DND-41 (cell line): ENCODE results near the gene BRSK2.

Experiments used
- ATAC-seq: fragments of 200-7000 bp; cut with Tn5 transposase; 3 replicates; pipeline ENCODE4 v1.9.1; 2021; ENCODE audit warnings: low read depth; ENCODE audit not compliant: insufficient read depth
- DNase-seq: peaks from one replicate; pipeline ENCODE4 v3.0.0-alpha.2; 2020
- H2AFZ ChIP-seq: 2 replicates; pipeline ENCODE4 v1.6.0; 2012; ENCODE audit warnings: low read depth, low read length
- H3K27ac ChIP-seq: 2 replicates; pipeline ENCODE4 v1.5.1; 2012; ENCODE audit warnings: low read length, inconsistent platforms
- H3K27me3 ChIP-seq: fragments of 200-600 bp; sonication (generic); 2 replicates; pipeline ENCODE4 v1.6.0; 2012; ENCODE audit warnings: low read length, mild to moderate bottlenecking, inconsistent platforms; ENCODE audit not compliant: insufficient read depth, poor library complexity
- H3K36me3 ChIP-seq: 2 replicates; pipeline ENCODE4 v1.5.1; 2012; ENCODE audit warnings: low read length, inconsistent platforms; ENCODE audit not compliant: insufficient read depth
- H3K4me1 ChIP-seq: 2 replicates; pipeline ENCODE4 v1.5.1; 2012; ENCODE audit warnings: mild to moderate bottlenecking, low read length; ENCODE audit not compliant: insufficient read depth
- H3K4me2 ChIP-seq: 2 replicates; pipeline ENCODE4 v1.6.0; 2012; ENCODE audit warnings: mild to moderate bottlenecking, moderate library complexity, low read length, inconsistent platforms; ENCODE audit not compliant: insufficient read depth
- H3K4me3 ChIP-seq, 2 experiments: fragments of 200-600 bp in 1 of 2; shearing (Covaris generic) in 1 of 2; 2 replicates each; pipeline ENCODE4 v1.5.1; 2012 to 2016; ENCODE audit warnings: inconsistent platforms in 2 of 2, low read length in 2 of 2, mild to moderate bottlenecking in 2 of 2, low read depth in 1 of 2, moderate library complexity in 1 of 2
- H3K79me2 ChIP-seq: 2 replicates; pipeline ENCODE4 v1.6.0; 2012; ENCODE audit warnings: low read length, inconsistent platforms; ENCODE audit not compliant: insufficient read depth
- H3K9ac ChIP-seq: 2 replicates; pipeline ENCODE4 v1.6.0; 2012; ENCODE audit warnings: low read depth, mild to moderate bottlenecking, inconsistent platforms, low read length, moderate library complexity
- H3K9me3 ChIP-seq: 2 replicates; pipeline ENCODE4 v1.5.1; 2012; ENCODE audit warnings: low read length, moderate library complexity, mild to moderate bottlenecking, inconsistent platforms; ENCODE audit not compliant: insufficient read depth, severe bottlenecking
- H4K20me1 ChIP-seq: 2 replicates; pipeline ENCODE4 v1.6.0; 2012; ENCODE audit warnings: low read length; ENCODE audit not compliant: insufficient read depth
- EZH2 ChIP-seq: IDR thresholded peaks from 3 replicates; pipeline ENCODE4 v1.6.1; 2012; ENCODE audit warnings: borderline replicate concordance, low read depth, mild to moderate bottlenecking, moderate library complexity, low read length, inconsistent platforms; ENCODE audit not compliant: severe bottlenecking
- TF ChIP-seq, protein P1 (sequence below): IDR thresholded peaks from 2 replicates; pipeline ENCODE4 v1.5.1; 2012; ENCODE audit warnings: borderline replicate concordance, low read length, moderate library complexity, mild to moderate bottlenecking; ENCODE audit not compliant: poor library complexity, severe bottlenecking; ENCODE audit errors: extremely low read depth

BRSK2 gene

GRCh38 chr11:1439341-1439740, 49.6 kb downstream of the BRSK2 start:
- Histone ChIP-seq H3K79me2 (no peaks in the 10 kb centered on the region), H3K4me1 (no peaks in the 10 kb centered on the region), H3K9ac (no peak overlapping the region), H3K4me2 (no peak overlapping the region), H3K36me3 (no peaks in the 10 kb centered on the region), H3K27ac (no peak overlapping the region), H3K9me3 (no peaks in the 10 kb centered on the region), H3K4me3 (no peak overlapping the region), H3K27me3 (no peaks in the 10 kb centered on the region), H4K20me1 (peaks cover 9% of the 10 kb centered on the region; the same call in 1 of the 2 replicates), H2AFZ (no peak overlapping the region)
- TF ChIP-seq, protein P1, sequence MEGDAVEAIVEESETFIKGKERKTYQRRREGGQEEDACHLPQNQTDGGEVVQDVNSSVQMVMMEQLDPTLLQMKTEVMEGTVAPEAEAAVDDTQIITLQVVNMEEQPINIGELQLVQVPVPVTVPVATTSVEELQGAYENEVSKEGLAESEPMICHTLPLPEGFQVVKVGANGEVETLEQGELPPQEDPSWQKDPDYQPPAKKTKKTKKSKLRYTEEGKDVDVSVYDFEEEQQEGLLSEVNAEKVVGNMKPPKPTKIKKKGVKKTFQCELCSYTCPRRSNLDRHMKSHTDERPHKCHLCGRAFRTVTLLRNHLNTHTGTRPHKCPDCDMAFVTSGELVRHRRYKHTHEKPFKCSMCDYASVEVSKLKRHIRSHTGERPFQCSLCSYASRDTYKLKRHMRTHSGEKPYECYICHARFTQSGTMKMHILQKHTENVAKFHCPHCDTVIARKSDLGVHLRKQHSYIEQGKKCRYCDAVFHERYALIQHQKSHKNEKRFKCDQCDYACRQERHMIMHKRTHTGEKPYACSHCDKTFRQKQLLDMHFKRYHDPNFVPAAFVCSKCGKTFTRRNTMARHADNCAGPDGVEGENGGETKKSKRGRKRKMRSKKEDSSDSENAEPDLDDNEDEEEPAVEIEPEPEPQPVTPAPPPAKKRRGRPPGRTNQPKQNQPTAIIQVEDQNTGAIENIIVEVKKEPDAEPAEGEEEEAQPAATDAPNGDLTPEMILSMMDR = no peak
- no peak for TF ChIP-seq EZH2
- ATAC-seq (no peak), DNase-seq (no peak)

- no peak overlapping the region for H3K4me2 ChIP-seq
- no peaks in the 10 kb centered on the region for H3K79me2 ChIP-seq
- H3K4me3 ChIP-seq = no peak overlapping the region
- H3K27ac ChIP-seq = no peak overlapping the region
- H3K9ac ChIP-seq = no peak overlapping the region
- ATAC-seq (no peak), DNase-seq (no peak)
- H3K9me3 ChIP-seq = no peaks in the 10 kb centered on the region
- H3K36me3 ChIP-seq = no peaks in the 10 kb centered on the region
- H3K27me3 ChIP-seq = no peaks in the 10 kb centered on the region
- H3K4me1 ChIP-seq = no peaks in the 10 kb centered on the region
- no peak for TF ChIP-seq EZH2
- TF ChIP-seq, protein P1 = no peak
- H4K20me1 ChIP-seq = peaks cover 9% of the 10 kb centered on the region; the same call in 1 of the 2 replicates
- H2AFZ ChIP-seq = no peak overlapping the region
Measured at GRCh38 chr11:1440066-1440465, 50.3 kb downstream of the BRSK2 start.

- ATAC-seq = no peak
- Histone ChIP-seq H3K36me3 (no peaks in the 10 kb centered on the region), H3K4me1 (no peaks in the 10 kb centered on the region), H3K27me3 (no peaks in the 10 kb centered on the region), H3K9ac (no peak overlapping the region), H3K27ac (no peak overlapping the region), H3K4me3 (no peak overlapping the region), H2AFZ (no peak overlapping the region), H3K9me3 (no peaks in the 10 kb centered on the region), H3K79me2 (no peaks in the 10 kb centered on the region), H3K4me2 (no peak overlapping the region), H4K20me1 (peaks cover 9% of the 10 kb centered on the region; the same call in 1 of the 2 replicates)
- no peak for TF ChIP-seq EZH2
- TF ChIP-seq, protein P1 = no peak
- no peak for DNase-seq
Measured at GRCh38 chr11:1440496-1440895, 50.8 kb downstream of the BRSK2 start.

DNA sequence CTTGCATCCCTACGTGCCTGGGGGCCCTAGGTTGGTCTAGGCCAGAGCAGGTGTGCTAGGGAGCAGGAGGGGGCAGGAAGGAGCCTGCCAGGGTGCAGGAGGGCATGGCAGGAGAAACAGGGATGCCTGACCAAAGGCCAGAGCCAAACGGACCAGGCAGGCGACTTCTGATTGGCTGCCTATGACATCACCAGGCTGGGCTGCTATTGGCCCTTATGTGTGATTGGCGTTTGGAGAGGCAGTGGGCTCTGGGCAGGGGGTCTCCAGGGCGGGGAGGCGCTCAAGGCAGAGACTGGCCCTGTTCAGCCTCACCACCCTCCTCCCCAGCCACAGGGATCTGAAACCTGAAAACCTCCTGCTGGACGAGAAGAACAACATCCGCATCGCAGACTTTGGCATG, 52.4 kb downstream of the BRSK2 start:
- no peaks in the 10 kb centered on the region for H3K79me2 ChIP-seq

More for the DNA sequence above, 52.4 kb downstream of the BRSK2 start:
- Histone ChIP-seq H4K20me1 (peaks cover 9% of the 10 kb centered on the region; the same call in 1 of the 2 replicates), H3K27me3 (no peaks in the 10 kb centered on the region), H3K27ac (no peak overlapping the region), H2AFZ (no peak overlapping the region), H3K4me1 (no peaks in the 10 kb centered on the region), H3K36me3 (no peaks in the 10 kb centered on the region), H3K9me3 (no peaks in the 10 kb centered on the region), H3K4me3 (no peak overlapping the region), H3K9ac (no peak overlapping the region), H3K4me2 (no peak overlapping the region)
- no peak for DNase-seq
- ATAC-seq = no peak
- no peak for TF ChIP-seq EZH2
- TF ChIP-seq, protein P1 = no peak
